GM23248 (cell line): ENCODE data around the gene B2M. TPM values are rescaled to one million over a fixed set of nuclear protein-coding genes. Genes with fewer than 3 reads are reported as not detected.
A peak's percentile ranks its signal among the peaks of the same experiment; 100 is the strongest.

Experiments used
- DNase-seq: peaks from one replicate; pipeline ENCODE4 v3.0.0-alpha.2; 2015
- H2AFZ ChIP-seq: fragments of 200-600 bp; sonication (generic); 2 replicates; pipeline ENCODE4 v1.6.1; 2016; ENCODE audit warnings: antibody characterized with exemption
- H3F3A ChIP-seq: fragments of 200-600 bp; sonication (generic); 2 replicates; pipeline ENCODE4 v1.6.1; 2016; ENCODE audit warnings: mild to moderate bottlenecking, antibody characterized with exemption, mixed run types; ENCODE audit not compliant: insufficient read depth
- H3K27ac ChIP-seq: fragments of 200-600 bp; sonication (generic); 2 replicates; pipeline ENCODE4 v1.5.1; 2016; ENCODE audit warnings: mild to moderate bottlenecking
- H3K27me3 ChIP-seq: fragments of 200-600 bp; sonication (generic); replicated peaks from 2 replicates; pipeline ENCODE4 v1.6.1; 2016; ENCODE audit warnings: mild to moderate bottlenecking; ENCODE audit not compliant: insufficient read depth
- H3K36me3 ChIP-seq: fragments of 200-600 bp; sonication (generic); 2 replicates; pipeline ENCODE4 v1.6.1; 2016; ENCODE audit warnings: low read depth, mild to moderate bottlenecking
- H3K4me1 ChIP-seq: fragments of 200-600 bp; sonication (generic); 2 replicates; pipeline ENCODE4 v1.6.1; 2016; ENCODE audit warnings: mild to moderate bottlenecking; ENCODE audit not compliant: insufficient read depth
- H3K4me2 ChIP-seq: fragments of 200-600 bp; sonication (generic); one replicate; pipeline ENCODE4 v1.6.1; 2016; ENCODE audit warnings: mild to moderate bottlenecking; ENCODE audit not compliant: unreplicated experiment
- H3K4me3 ChIP-seq: fragments of 200-600 bp; sonication (generic); 2 replicates; pipeline ENCODE4 v1.5.1; 2016; ENCODE audit warnings: mild to moderate bottlenecking
- H3K79me2 ChIP-seq: fragments of 200-600 bp; sonication (generic); 2 replicates; pipeline ENCODE4 v1.6.1; 2016; ENCODE audit warnings: mild to moderate bottlenecking; ENCODE audit not compliant: insufficient read depth
- H3K9ac ChIP-seq: fragments of 200-600 bp; sonication (generic); 2 replicates; pipeline ENCODE4 v1.6.1; 2016; ENCODE audit warnings: mild to moderate bottlenecking
- H3K9me2 ChIP-seq: fragments of 200-600 bp; sonication (generic); 2 replicates; pipeline ENCODE4 v1.6.1; 2016; ENCODE audit warnings: mixed run types, mild to moderate bottlenecking, moderate library complexity; ENCODE audit not compliant: insufficient read depth
- H3K9me3 ChIP-seq: fragments of 200-600 bp; sonication (generic); one replicate; pipeline ENCODE4 v1.6.1; 2017; ENCODE audit warnings: low read depth
- H4K20me1 ChIP-seq: fragments of 200-600 bp; sonication (generic); 2 replicates; pipeline ENCODE4 v1.6.0; 2016; ENCODE audit not compliant: insufficient read depth
- EZH2 ChIP-seq: fragments of 200-600 bp; sonication (generic); IDR thresholded peaks from 2 replicates; pipeline ENCODE4 v1.6.1; 2018; ENCODE audit warnings: antibody characterized with exemption, mild to moderate bottlenecking; ENCODE audit not compliant: insufficient read depth, poor library complexity, severe bottlenecking
- EZH2phosphoT487 ChIP-seq: fragments of 200-600 bp; sonication (generic); IDR thresholded peaks from 2 replicates; pipeline ENCODE4 v1.6.1; 2018; ENCODE audit warnings: antibody characterized with exemption, moderate library complexity, mild to moderate bottlenecking, low read depth; ENCODE audit not compliant: insufficient read depth
- WGBS, 2 experiments: methylation state at CpG; one replicate each; pipeline ENCODE4 v1.1.6; 2015 to 2017; ENCODE audit warnings: low lambda C conversion rate in 2 of 2, low coverage in 1 of 2; ENCODE audit errors: missing lambda C conversion rate in 2 of 2; 5-methylcytosine and 5-hydroxymethylcytosine counted together
- in situ Hi-C: fragments of 300-500 bp; cut with MboI; formaldehyde crosslinking; loops from 2 replicates; pipeline ENCODE4 v1.15.0; 2020
- polyA plus RNA-seq: library from polyadenylated mRNA; unstranded; fragments of >200 nt; fragmentation: Nextera tagmentation; extraction: Ambion mirVana; gene quantifications from 2 replicates; pipeline ENCODE4 v1.2.1, GENCODE V29; 2016
- total RNA-seq: library from RNA; depleted of rRNA; stranded (reverse); fragments of >200 nt; shearing (Covaris generic); gene quantifications from 2 replicates; pipeline ENCODE4 v1.2.3, GENCODE V29; 2014; rRNA removed

B2M gene
- 1,965 and 2,442 TPM in 2 replicates for total RNA-seq
- 3,590 and 3,619 TPM in 2 replicates for polyA plus RNA-seq

DNA sequence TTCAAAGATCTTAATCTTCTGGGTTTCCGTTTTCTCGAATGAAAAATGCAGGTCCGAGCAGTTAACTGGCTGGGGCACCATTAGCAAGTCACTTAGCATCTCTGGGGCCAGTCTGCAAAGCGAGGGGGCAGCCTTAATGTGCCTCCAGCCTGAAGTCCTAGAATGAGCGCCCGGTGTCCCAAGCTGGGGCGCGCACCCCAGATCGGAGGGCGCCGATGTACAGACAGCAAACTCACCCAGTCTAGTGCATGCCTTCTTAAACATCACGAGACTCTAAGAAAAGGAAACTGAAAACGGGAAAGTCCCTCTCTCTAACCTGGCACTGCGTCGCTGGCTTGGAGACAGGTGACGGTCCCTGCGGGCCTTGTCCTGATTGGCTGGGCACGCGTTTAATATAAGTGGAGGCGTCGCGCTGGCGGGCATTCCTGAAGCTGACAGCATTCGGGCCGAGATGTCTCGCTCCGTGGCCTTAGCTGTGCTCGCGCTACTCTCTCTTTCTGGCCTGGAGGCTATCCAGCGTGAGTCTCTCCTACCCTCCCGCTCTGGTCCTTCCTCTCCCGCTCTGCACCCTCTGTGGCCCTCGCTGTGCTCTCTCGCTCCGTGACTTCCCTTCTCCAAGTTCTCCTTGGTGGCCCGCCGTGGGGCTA lies at the start of gene B2M, which contains the start of gene PATL2:
TSS of gene B2M (plus strand) at position 422 of the 647 bp plus-strand sequence. CDS start at position 452, 30 bp downstream.
TSS of gene PATL2 (minus strand) at position 228 of the 647 bp plus-strand sequence. CDS start 34,833 bp downstream, outside the sequence.
- 1% methylated on average over 34 of the region's 37 CpGs for WGBS, 2 experiments
- peak; percentile 99 for DNase-seq
- Histone ChIP-seq H2AFZ (peak within 1 kb of the TSS; percentile 94), H3K9me3 (no peaks in the 10 kb centered on the region), H3K79me2 (peaks cover 54% of the 10 kb centered on the region), H3K4me3 (peak within 1 kb of the TSS; percentile 92), H3K4me2 (peak within 1 kb of the TSS; percentile 83), H3K9me2 (no peaks in the 10 kb centered on the region), H3F3A (peaks cover 14% of the 10 kb centered on the region), H3K4me1 (peaks cover 16% of the 10 kb centered on the region), H3K36me3 (peaks cover 10% of the 10 kb centered on the region; the same call in 1 of the 2 replicates), H3K27ac (peak within 1 kb of the TSS; percentile 96), H4K20me1 (peaks cover 6% of the 10 kb centered on the region; the same call in 1 of the 2 replicates), H3K27me3 (no peaks in the 10 kb centered on the region), H3K9ac (peak within 1 kb of the TSS; percentile 98)
- in situ Hi-C loops, result no loop called here
- TF ChIP-seq EZH2 (no peak), EZH2phosphoT487 (no peak)

DNA sequence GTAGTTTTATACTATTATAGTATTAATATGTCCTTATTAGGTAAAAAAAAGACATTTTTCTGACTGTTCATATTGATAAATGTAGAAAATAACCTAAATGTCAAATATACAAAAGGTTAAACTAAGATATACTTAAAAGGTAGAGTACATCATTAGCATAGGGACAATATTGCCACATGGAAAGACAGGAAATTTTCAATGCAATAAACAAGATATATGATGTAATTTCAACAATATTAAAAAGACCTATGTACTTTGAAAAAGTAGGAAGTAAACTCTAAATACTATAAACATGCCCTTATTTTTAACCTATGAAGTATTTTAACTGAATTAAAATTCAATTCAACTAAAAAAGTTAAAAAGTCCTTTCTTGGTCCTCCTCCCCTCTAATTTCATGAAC lies 49.7 kb upstream of the B2M start:
- H3K9me2 ChIP-seq, result no peaks in the 10 kb centered on the region
- H3K4me1 ChIP-seq, result peaks cover 10% of the 10 kb centered on the region
- H3K36me3 ChIP-seq, result peaks cover 14% of the 10 kb centered on the region; the same call in 1 of the 2 replicates
- peaks cover 8% of the 10 kb centered on the region; the same call in 1 of the 2 replicates for H3F3A ChIP-seq
- no peak overlapping the region for H2AFZ ChIP-seq
- H3K27ac ChIP-seq, result no peak overlapping the region
- H4K20me1 ChIP-seq, result no peaks in the 10 kb centered on the region
- H3K27me3 ChIP-seq, result no peaks in the 10 kb centered on the region
- in situ Hi-C loops, result loop anchor here (10.0 kb wide), 1 partner anchor 73 kb away; the partner anchor contains the start of gene TRIM69
- no peak for DNase-seq
- TF ChIP-seq EZH2phosphoT487 (no peak), EZH2 (no peak)
- peaks cover 36% of the 10 kb centered on the region for H3K79me2 ChIP-seq
- peak overlapping the region; percentile 100; the same call in 1 of the 2 replicates for H3K4me3 ChIP-seq
- H3K9ac ChIP-seq, result peak overlapping the region; percentile 94
- H3K4me2 ChIP-seq, result peak overlapping the region; percentile 100
- no peaks in the 10 kb centered on the region for H3K9me3 ChIP-seq

DNA sequence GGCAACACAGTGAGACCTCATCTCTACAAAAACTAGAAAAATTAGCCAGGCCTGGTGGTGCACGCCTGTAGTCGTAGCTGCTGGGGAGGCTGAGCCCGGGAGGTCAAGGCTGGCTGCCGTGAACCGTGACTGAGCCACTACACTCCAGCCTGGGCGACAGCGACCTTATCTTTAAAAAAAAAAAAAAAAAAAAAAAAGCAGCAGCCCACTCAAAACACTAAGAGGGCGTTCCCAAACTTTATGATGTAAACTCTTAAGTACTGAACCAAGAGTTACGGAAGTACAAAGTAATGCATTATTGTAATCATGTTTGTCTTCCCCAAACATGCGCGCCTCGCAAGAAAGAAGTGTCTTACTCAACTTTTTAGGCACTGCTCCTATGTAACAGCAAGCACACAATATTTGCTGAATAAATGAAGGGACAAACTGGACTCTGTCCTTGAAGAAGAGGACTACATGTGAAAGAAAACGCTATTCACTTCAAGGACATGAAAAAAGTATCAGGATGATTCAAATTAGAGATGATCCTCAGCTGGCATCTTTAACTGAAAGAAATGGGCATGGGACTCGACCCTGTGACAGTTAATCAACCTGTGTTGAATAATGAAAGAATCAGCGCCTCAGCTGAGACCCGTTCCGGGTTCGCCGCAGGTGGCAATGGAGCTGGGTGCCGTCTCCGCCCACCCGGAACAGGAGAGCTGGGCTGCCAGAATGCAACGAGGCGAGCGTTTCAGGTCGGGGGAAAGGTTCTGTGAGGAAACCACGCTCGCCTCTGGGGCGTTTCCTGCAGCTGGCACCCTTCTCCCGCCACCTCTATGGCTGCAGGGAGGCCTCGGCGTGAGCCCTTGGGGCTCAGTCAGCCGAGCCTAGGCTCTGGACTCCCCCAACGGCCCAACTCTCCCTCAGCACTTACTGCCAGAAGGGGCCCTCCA lies 48.6 kb upstream of the B2M start:
- peak overlapping the region; percentile 94 for H3K9ac ChIP-seq
- H3K36me3 ChIP-seq, result peaks cover 6% of the 10 kb centered on the region; the same call in 1 of the 2 replicates
- DNase-seq, result peak; percentile 81
- H3K27ac ChIP-seq, result peak overlapping the region; percentile 80
- H3K27me3 ChIP-seq, result no peaks in the 10 kb centered on the region
- peaks cover 10% of the 10 kb centered on the region for H3K4me1 ChIP-seq
- H4K20me1 ChIP-seq, result no peaks in the 10 kb centered on the region
- H3K4me2 ChIP-seq, result peak overlapping the region; percentile 100
- H2AFZ ChIP-seq, result peak overlapping the region; percentile 95
- in situ Hi-C loops, result loop anchor here (10.0 kb wide), 1 partner anchor 72 kb away; the partner anchor contains the start of gene TRIM69
- peaks cover 36% of the 10 kb centered on the region for H3K79me2 ChIP-seq
- no peaks in the 10 kb centered on the region for H3K9me2 ChIP-seq
- no peaks in the 10 kb centered on the region for H3K9me3 ChIP-seq
- no peak for TF ChIP-seq EZH2phosphoT487
- TF ChIP-seq EZH2, result no peak
- WGBS, 2 experiments, result 18 to 23% methylated on average over 26 to 32 of the region's 34 CpGs
- H3F3A ChIP-seq, result peaks cover 8% of the 10 kb centered on the region; the same call in 1 of the 2 replicates
- peak overlapping the region; percentile 100 for H3K4me3 ChIP-seq
